Right hindlimb (tissue), 1 donor: ENCODE measurements around the gene WAS.
"Not testable (repeated sequence)": the region's sequence is repeated elsewhere in the genome, so short reads cannot be mapped to it uniquely, and the experiment has no call there.

Experiments used
- DNase-seq: peaks from one replicate; pipeline ENCODE4 v3.0.0-alpha.2; 2018

WAS gene

GRCh38 chrX:48683411-48683982 is at the start of gene WAS:
WAS (plus strand) TSS chrX:48683799; CDS start chrX:48683854, 55 bp downstream.
- DNase-seq, result no peak

- DNase-seq, result no peak
These were observed 47.3 kb upstream of the WAS start for GRCh38 chrX:48636301-48636700.

- DNase-seq, result no peak
These were observed 46.8 kb upstream of the WAS start for GRCh38 chrX:48636776-48637175.

GRCh38 chrX:48645669-48646068 is 37.9 kb upstream of the WAS start:
- no peak for DNase-seq

- DNase-seq, result peak; percentile 35
These were observed 35.3 kb upstream of the WAS start for GRCh38 chrX:48648336-48648751.

GRCh38 chrX:48649102-48649501 is 34.5 kb upstream of the WAS start:
- DNase-seq, result no peak

GRCh38 chrX:48652055-48652579 is 31.5 kb upstream of the WAS start:
- DNase-seq, result not testable (repeated sequence)

- DNase-seq, result not testable (repeated sequence)
These were observed 28.9 kb upstream of the WAS start for GRCh38 chrX:48654746-48655145.

- DNase-seq, result not testable (repeated sequence)
These were observed 23.9 kb upstream of the WAS start for GRCh38 chrX:48659686-48660085.

- DNase-seq, result no peak
These were observed 20.4 kb upstream of the WAS start for GRCh38 chrX:48663241-48663640.

GRCh38 chrX:48664156-48664555 is 19.4 kb upstream of the WAS start:
- no peak for DNase-seq

GRCh38 chrX:48665991-48666390 is 17.6 kb upstream of the WAS start:
- no peak for DNase-seq

- no peak for DNase-seq
These were observed 16.9 kb upstream of the WAS start for GRCh38 chrX:48666649-48667048.

GRCh38 chrX:48667509-48667908 is 16.1 kb upstream of the WAS start:
- no peak for DNase-seq

GRCh38 chrX:48668187-48668586 is 15.4 kb upstream of the WAS start:
- DNase-seq, result not testable (repeated sequence)

GRCh38 chrX:48676106-48676892 is 7.3 kb upstream of the WAS start:
- peak; percentile 93 for DNase-seq

- no peak for DNase-seq
These were observed 6.7 kb upstream of the WAS start for GRCh38 chrX:48676893-48677270.

GRCh38 chrX:48677516-48677915 is 6.1 kb upstream of the WAS start:
- no peak for DNase-seq

GRCh38 chrX:48680467-48680866 is 3.1 kb upstream of the WAS start:
- DNase-seq, result not testable (repeated sequence)

GRCh38 chrX:48680925-48681324 is 2.7 kb upstream of the WAS start:
- not testable (repeated sequence) for DNase-seq

- DNase-seq, result no peak
These were observed 1.9 kb upstream of the WAS start for GRCh38 chrX:48681539-48682183.

- DNase-seq, result not testable (repeated sequence)
These were observed 804 bp upstream of the WAS start for GRCh38 chrX:48682795-48683194.

- no peak for DNase-seq
These were observed 535 bp downstream of the WAS start for GRCh38 chrX:48684134-48684533.

- no peak for DNase-seq
These were observed 1.8 kb downstream of the WAS start for GRCh38 chrX:48685416-48685815.
